ENCODE results near the gene AK3.

Gene AK3

GRCh38 chr9:4686584-4686983, 54.4 kb downstream of the AK3 start:
- 100% methylated on average over 1 of the region's 1 CpG; no CpG with 5 or more reads in 1 of the 2 experiments for WGBS, 2 experiments
- Histone ChIP-seq H3K4me3 (ENCODE audit: insufficient read depth, low read depth, low read length) (no peak overlapping the region), H3K9me3 (ENCODE audit: control insufficient read depth, low read length) (no peaks in the 10 kb centered on the region), H3K36me3 (ENCODE audit: control insufficient read depth, insufficient read depth, low read length) (peaks cover 12% of the 10 kb centered on the region), H3K4me1 (ENCODE audit: control insufficient read depth, insufficient read depth, low read length) (no peaks in the 10 kb centered on the region), H3K27ac (ENCODE audit: insufficient read depth, low read depth, low read length, poor library complexity, severe bottlenecking) (no peak overlapping the region), H3K27me3 (ENCODE audit: control insufficient read depth, insufficient read depth, low read length, poor library complexity, severe bottlenecking) (no peaks in the 10 kb centered on the region)

- Histone ChIP-seq H3K27me3 (ENCODE audit: control insufficient read depth, insufficient read depth, low read length, poor library complexity, severe bottlenecking) (no peaks in the 10 kb centered on the region), H3K36me3 (ENCODE audit: control insufficient read depth, insufficient read depth, low read length) (peaks cover 12% of the 10 kb centered on the region), H3K27ac (ENCODE audit: insufficient read depth, low read depth, low read length, poor library complexity, severe bottlenecking) (no peak overlapping the region), H3K9me3 (ENCODE audit: control insufficient read depth, low read length) (no peaks in the 10 kb centered on the region), H3K4me3 (ENCODE audit: insufficient read depth, low read depth, low read length) (no peak overlapping the region), H3K4me1 (ENCODE audit: control insufficient read depth, insufficient read depth, low read length) (no peaks in the 10 kb centered on the region)
- 92 to 96% methylated on average over 4 of the region's 4 CpGs for WGBS, 2 experiments
Observed at GRCh38 chr9:4686112-4686511, 54.9 kb downstream of the AK3 start.

- Histone ChIP-seq H3K9me3 (ENCODE audit: control insufficient read depth, low read length) (no peaks in the 10 kb centered on the region), H3K27ac (ENCODE audit: insufficient read depth, low read depth, low read length, poor library complexity, severe bottlenecking) (no peak overlapping the region), H3K4me3 (ENCODE audit: insufficient read depth, low read depth, low read length) (no peak overlapping the region), H3K27me3 (ENCODE audit: control insufficient read depth, insufficient read depth, low read length, poor library complexity, severe bottlenecking) (no peaks in the 10 kb centered on the region), H3K4me1 (ENCODE audit: control insufficient read depth, insufficient read depth, low read length) (no peaks in the 10 kb centered on the region), H3K36me3 (ENCODE audit: control insufficient read depth, insufficient read depth, low read length) (peaks cover 3% of the 10 kb centered on the region)
- WGBS, 2 experiments, result 95% methylated on average over 4 of the region's 4 CpGs
Observed at GRCh38 chr9:4684820-4685219, 56.2 kb downstream of the AK3 start.

GRCh38 chr9:4680750-4681149, 60.3 kb downstream of the AK3 start:
- H3K27ac ChIP-seq (ENCODE audit: insufficient read depth, low read depth, low read length, poor library complexity, severe bottlenecking), result no peak overlapping the region
- no peaks in the 10 kb centered on the region for H3K4me1 ChIP-seq (ENCODE audit: control insufficient read depth, insufficient read depth, low read length)
- H3K4me3 ChIP-seq (ENCODE audit: insufficient read depth, low read depth, low read length), result peak overlapping the region; percentile 95
- no peaks in the 10 kb centered on the region for H3K9me3 ChIP-seq (ENCODE audit: control insufficient read depth, low read length)
- no peaks in the 10 kb centered on the region for H3K27me3 ChIP-seq (ENCODE audit: control insufficient read depth, insufficient read depth, low read length, poor library complexity, severe bottlenecking)
- H3K36me3 ChIP-seq (ENCODE audit: control insufficient read depth, insufficient read depth, low read length), result peaks cover under 1% of the 10 kb centered on the region
- WGBS, 2 experiments, result 83 to 92% methylated on average over 2 of the region's 2 CpGs

- H3K36me3 ChIP-seq (ENCODE audit: control insufficient read depth, insufficient read depth, low read length), result no peaks in the 10 kb centered on the region
- no peak overlapping the region for H3K27ac ChIP-seq (ENCODE audit: insufficient read depth, low read depth, low read length, poor library complexity, severe bottlenecking)
- H3K9me3 ChIP-seq (ENCODE audit: control insufficient read depth, low read length), result no peaks in the 10 kb centered on the region
- 5 to 8% methylated on average over 10 of the region's 10 CpGs for WGBS, 2 experiments
- no peaks in the 10 kb centered on the region for H3K27me3 ChIP-seq (ENCODE audit: control insufficient read depth, insufficient read depth, low read length, poor library complexity, severe bottlenecking)
- peak overlapping the region; percentile 95 for H3K4me3 ChIP-seq (ENCODE audit: insufficient read depth, low read depth, low read length)
- H3K4me1 ChIP-seq (ENCODE audit: control insufficient read depth, insufficient read depth, low read length), result no peaks in the 10 kb centered on the region
Observed at GRCh38 chr9:4680173-4680525, 60.9 kb downstream of the AK3 start.

GRCh38 chr9:4679268-4680172, 61.5 kb downstream of the AK3 start, which contains the start of gene CDC37L1:
Gene CDC37L1 (plus strand): TSS chr9:4679569. CDS start chr9:4679768, 199 bp downstream.
- 0% methylated on average over 66 of the region's 66 CpGs for WGBS, 2 experiments
- Histone ChIP-seq H3K4me3 (ENCODE audit: insufficient read depth, low read depth, low read length) (peak within 1 kb of the TSS; percentile 95), H3K9me3 (ENCODE audit: control insufficient read depth, low read length) (no peaks in the 10 kb centered on the region), H3K27me3 (ENCODE audit: control insufficient read depth, insufficient read depth, low read length, poor library complexity, severe bottlenecking) (no peaks in the 10 kb centered on the region), H3K36me3 (ENCODE audit: control insufficient read depth, insufficient read depth, low read length) (no peaks in the 10 kb centered on the region), H3K27ac (ENCODE audit: insufficient read depth, low read depth, low read length, poor library complexity, severe bottlenecking) (peak within 1 kb of the TSS; percentile 94), H3K4me1 (ENCODE audit: control insufficient read depth, insufficient read depth, low read length) (no peaks in the 10 kb centered on the region)

- no peaks in the 10 kb centered on the region for H3K9me3 ChIP-seq (ENCODE audit: control insufficient read depth, low read length)
- 3 to 5% methylated on average over 13 to 16 of the region's 16 CpGs for WGBS, 2 experiments
- H3K4me1 ChIP-seq (ENCODE audit: control insufficient read depth, insufficient read depth, low read length), result no peaks in the 10 kb centered on the region
- H3K36me3 ChIP-seq (ENCODE audit: control insufficient read depth, insufficient read depth, low read length), result no peaks in the 10 kb centered on the region
- no peaks in the 10 kb centered on the region for H3K27me3 ChIP-seq (ENCODE audit: control insufficient read depth, insufficient read depth, low read length, poor library complexity, severe bottlenecking)
- H3K27ac ChIP-seq (ENCODE audit: insufficient read depth, low read depth, low read length, poor library complexity, severe bottlenecking), result peak overlapping the region; percentile 94
- H3K4me3 ChIP-seq (ENCODE audit: insufficient read depth, low read depth, low read length), result peak overlapping the region; percentile 95
Observed at GRCh38 chr9:4678679-4679267, 62.2 kb downstream of the AK3 start.

GRCh38 chr9:4677392-4677791, 63.6 kb downstream of the AK3 start:
- H3K27ac ChIP-seq (ENCODE audit: insufficient read depth, low read depth, low read length, poor library complexity, severe bottlenecking), result no peak overlapping the region
- no peak overlapping the region for H3K4me3 ChIP-seq (ENCODE audit: insufficient read depth, low read depth, low read length)
- no peaks in the 10 kb centered on the region for H3K27me3 ChIP-seq (ENCODE audit: control insufficient read depth, insufficient read depth, low read length, poor library complexity, severe bottlenecking)
- WGBS, 2 experiments, result 96 to 97% methylated on average over 3 of the region's 3 CpGs
- no peaks in the 10 kb centered on the region for H3K9me3 ChIP-seq (ENCODE audit: control insufficient read depth, low read length)
- H3K4me1 ChIP-seq (ENCODE audit: control insufficient read depth, insufficient read depth, low read length), result no peaks in the 10 kb centered on the region
- no peaks in the 10 kb centered on the region for H3K36me3 ChIP-seq (ENCODE audit: control insufficient read depth, insufficient read depth, low read length)

GRCh38 chr9:4674783-4675182, 66.2 kb downstream of the AK3 start:
- Histone ChIP-seq H3K27me3 (ENCODE audit: control insufficient read depth, insufficient read depth, low read length, poor library complexity, severe bottlenecking) (no peaks in the 10 kb centered on the region), H3K27ac (ENCODE audit: insufficient read depth, low read depth, low read length, poor library complexity, severe bottlenecking) (no peak overlapping the region), H3K36me3 (ENCODE audit: control insufficient read depth, insufficient read depth, low read length) (no peaks in the 10 kb centered on the region), H3K4me3 (ENCODE audit: insufficient read depth, low read depth, low read length) (no peak overlapping the region), H3K9me3 (ENCODE audit: control insufficient read depth, low read length) (no peaks in the 10 kb centered on the region), H3K4me1 (ENCODE audit: control insufficient read depth, insufficient read depth, low read length) (no peaks in the 10 kb centered on the region)

- Histone ChIP-seq H3K9me3 (ENCODE audit: control insufficient read depth, low read length) (no peaks in the 10 kb centered on the region), H3K4me3 (ENCODE audit: insufficient read depth, low read depth, low read length) (no peak overlapping the region), H3K27me3 (ENCODE audit: control insufficient read depth, insufficient read depth, low read length, poor library complexity, severe bottlenecking) (peaks cover 16% of the 10 kb centered on the region), H3K4me1 (ENCODE audit: control insufficient read depth, insufficient read depth, low read length) (no peaks in the 10 kb centered on the region), H3K36me3 (ENCODE audit: control insufficient read depth, insufficient read depth, low read length) (no peaks in the 10 kb centered on the region), H3K27ac (ENCODE audit: insufficient read depth, low read depth, low read length, poor library complexity, severe bottlenecking) (no peak overlapping the region)
- 95% methylated on average over 1 of the region's 1 CpG for WGBS, 2 experiments
Observed at GRCh38 chr9:4671737-4672136, 69.3 kb downstream of the AK3 start.

Measured in ectodermal cell (in vitro differentiated cells).